H1 (cell line): ENCODE measurements around the gene TRAP1. TPM values are rescaled to one million over a fixed set of nuclear protein-coding genes. Genes with fewer than 3 reads are reported as not detected.

Experiments
- ATF2 ChIP-seq: IDR thresholded peaks from 2 replicates; pipeline ENCODE4 v1.6.1; 2012; ENCODE audit warnings: low read length, inconsistent platforms
- BACH1 ChIP-seq: IDR thresholded peaks from 2 replicates; pipeline ENCODE4 v1.6.1; 2012; ENCODE audit warnings: low read length, improper control_type of control experiment
- CREB1 ChIP-seq: IDR thresholded peaks from 2 replicates; pipeline ENCODE4 v1.6.1; 2012; ENCODE audit warnings: inconsistent platforms
- CTCF ChIP-seq, 3 experiments: IDR thresholded peaks; 1 replicate in 2 of 3; 2 replicates in 1 of 3; pipeline versions ENCODE4 v1.5.1 to v1.6.1; 2011; ENCODE audit warnings: low read length in 3 of 3, mild to moderate bottlenecking in 3 of 3, inconsistent platforms in 2 of 3, low read depth in 1 of 3, moderate library complexity in 1 of 3; ENCODE audit not compliant: insufficient read depth in 1 of 3; ENCODE audit errors: control extremely low read depth in 1 of 3
- GABPA ChIP-seq: IDR thresholded peaks from 2 replicates; pipeline ENCODE4 v1.6.1; 2011; ENCODE audit warnings: mild to moderate bottlenecking, low read length, moderate library complexity, borderline replicate concordance; ENCODE audit not compliant: insufficient read depth
- KDM1A ChIP-seq: fragments of 200-600, 300-600 bp; sonication (generic); IDR thresholded peaks from 2 replicates; pipeline ENCODE4 v1.7.1; 2016; ENCODE audit warnings: mild to moderate bottlenecking, low read length, borderline replicate concordance
- POU5F1 ChIP-seq: IDR thresholded peaks from 2 replicates; pipeline ENCODE4 v1.6.1; 2011; ENCODE audit warnings: low read depth, mild to moderate bottlenecking, low read length, moderate library complexity
- SUZ12 ChIP-seq: fragments of 200-600 bp; sonication (generic); IDR thresholded peaks from 2 replicates; pipeline ENCODE4 v1.6.1; 2012; ENCODE audit warnings: mild to moderate bottlenecking, inconsistent platforms, low read length, moderate library complexity, mixed read lengths
- polyA plus RNA-seq, 7 experiments: library from polyadenylated mRNA; depleted of rRNA in 3 of 7; stranded (reverse) in 5 of 7; unstranded in 2 of 7; fragments of >200 nt in 5 of 7; fragments of 200-250 nt in 2 of 7; gene quantifications; 1 replicate in 5 of 7; 2 replicates in 1 of 7; 4 replicates in 1 of 7; pipeline versions ENCODE4 v1.2.1 to v1.2.3, GENCODE V29; 2011 to 2013; ENCODE audit warnings: missing spikeins in 2 of 7, mixed read lengths in 2 of 7
- total RNA-seq: library from RNA; stranded (reverse); fragmentation: NEBNext Ultra II Directional; extraction: Animal tissue kit (Norgen Biotek cat#: 25700); gene quantifications from 2 replicates; pipeline ENCODE4 v1.2.1, GENCODE V29; 2021

TRAP1 gene
- total and polyA plus RNA-seq, 2 of the 8 experiments (the other 6 are each of a cell fraction or from before 2014, with no cell fraction given): 215 to 283 TPM

GRCh38 chr16:3734084-3734757, 16.9 kb upstream of the TRAP1 start (continued):
- TF ChIP-seq GABPA: no peak
- TF ChIP-seq POU5F1: no peak
- no peak for TF ChIP-seq KDM1A
- no peak for TF ChIP-seq CTCF (IDR thresholded peaks at IDR 0.05; ENCODE audit: control extremely low read depth in 1 of 3, insufficient read depth in 1 of 3, low read depth in 1 of 3, low read length in 3 of 3)
- TF ChIP-seq BACH1: no peak
- TF ChIP-seq CREB1: no peak
- TF ChIP-seq ATF2: no peak
- TF ChIP-seq SUZ12: no peak
